B cell (primary cell): ENCODE measurements around the gene BTF3L4. TPM values are rescaled to one million over a fixed set of nuclear protein-coding genes. Genes with fewer than 3 reads are reported as not detected.

Experiments
- ATAC-seq: fragments of 200-7000 bp; cut with Tn5 transposase; one replicate; pipeline ENCODE4 v1.10.0; 2021; ENCODE audit warnings: low read depth, mild to moderate bottlenecking, moderate number of reproducible peaks, moderate library complexity
- CTCF ChIA-PET: fragments of 350-600 bp; sonication (Branson Sonifier 250); formaldehyde crosslinking; loops from one replicate; lab custom pipeline; 2021; ENCODE audit warnings: antibody characterized with exemption, inconsistent platforms; lab: Charles Lee
- POLR2A ChIA-PET: fragments of 350-600 bp; sonication (Branson Sonifier 250); formaldehyde crosslinking; loops from one replicate; lab custom pipeline; 2021; ENCODE audit warnings: antibody characterized with exemption; lab: Charles Lee
- DNase-seq: peaks from one replicate; pipeline ENCODE4 v3.0.0; 2013
- H2AFZ ChIP-seq: 2 replicates; pipeline ENCODE4 v1.6.1; 2012; ENCODE audit warnings: mild to moderate bottlenecking, low read depth, low read length; ENCODE audit not compliant: insufficient read depth, poor library complexity, severe bottlenecking
- H3K27ac ChIP-seq, 2 donors: 1 replicate in 1 of 2; 2 replicates in 1 of 2; pipeline ENCODE4 v1.5.1; 2012 to 2013; ENCODE audit warnings: low read length in 2 of 2, mild to moderate bottlenecking in 2 of 2, moderate library complexity in 1 of 2
- H3K27me3 ChIP-seq, 4 experiments: fragments of 200-600 bp in 1 of 4; sonication (generic) in 1 of 4; replicated peaks in 1 of 4; 1 replicate in 2 of 4; 2 replicates in 2 of 4; pipeline versions ENCODE4 v1.6.1 to v1.7.0; 2013 to 2016; ENCODE audit warnings: low read length in 3 of 4, mild to moderate bottlenecking in 2 of 4, mixed read lengths in 1 of 4, moderate library complexity in 1 of 4; ENCODE audit not compliant: insufficient read depth in 4 of 4, control insufficient read depth in 3 of 4; ENCODE audit errors: control extremely low read depth in 1 of 4
- H3K36me3 ChIP-seq, 2 experiments: replicated peaks in 1 of 2; 1 replicate in 1 of 2; 2 replicates in 1 of 2; pipeline versions ENCODE4 v1.6.1 to v1.7.1; 2013; ENCODE audit warnings: low read length in 1 of 2; ENCODE audit not compliant: insufficient read depth in 2 of 2, control insufficient read depth in 1 of 2; ENCODE audit errors: control extremely low read depth in 1 of 2, extremely low read depth in 1 of 2
- H3K4me1 ChIP-seq, 2 donors: fragments of 200-600 bp in 1 of 2; sonication (generic) in 1 of 2; 1 replicate in 1 of 2; 2 replicates in 1 of 2; pipeline versions ENCODE4 v1.5.1 to v1.6.1; 2013 to 2017; ENCODE audit warnings: low read length in 2 of 2; ENCODE audit not compliant: control insufficient read depth in 2 of 2, insufficient read depth in 2 of 2
- H3K4me2 ChIP-seq: replicated peaks from 2 replicates; pipeline ENCODE3; 2012; ENCODE audit warnings: mild to moderate bottlenecking, low read depth, low read length; ENCODE audit not compliant: poor library complexity, severe bottlenecking
- H3K4me3 ChIP-seq, 5 experiments: fragments of 200-600 bp in 1 of 5; sonication (generic) in 1 of 5; 1 replicate in 3 of 5; 2 replicates in 2 of 5; pipeline versions ENCODE4 v1.5.1 to v1.7.0; 2011 to 2016; ENCODE audit warnings: low read length in 4 of 5, mild to moderate bottlenecking in 4 of 5, low read depth in 2 of 5, control low read depth in 1 of 5, moderate library complexity in 1 of 5; ENCODE audit not compliant: insufficient read depth in 1 of 5; ENCODE audit errors: control extremely low read depth in 1 of 5, extremely low read depth in 1 of 5
- H3K79me2 ChIP-seq: fragments of 200-600 bp; sonication (generic); one replicate; pipeline ENCODE4 v1.6.0; 2016; ENCODE audit warnings: low read length; ENCODE audit not compliant: control insufficient read depth, insufficient read depth
- H3K9ac ChIP-seq: fragments of 200-600 bp; sonication (generic); 2 replicates; pipeline ENCODE4 v1.6.1; 2017; ENCODE audit warnings: mild to moderate bottlenecking, low read length, moderate library complexity
- H3K9me3 ChIP-seq, 3 donors: one replicate each; pipeline versions ENCODE4 v1.6.1 to v1.7.1; 2013; ENCODE audit warnings: low read length in 2 of 3; ENCODE audit not compliant: control insufficient read depth in 2 of 3, insufficient read depth in 1 of 3; ENCODE audit errors: control extremely low read depth in 1 of 3
- H4K20me1 ChIP-seq: 2 replicates; pipeline ENCODE4 v1.6.0; 2012; ENCODE audit warnings: mild to moderate bottlenecking, low read length; ENCODE audit not compliant: insufficient read depth, control insufficient read depth, poor library complexity, severe bottlenecking
- H3K27ac Mint-ChIP-seq: one replicate; pipeline ENCODE4 v1.8.0; 2021; ENCODE audit warnings: mixed read lengths
- H3K27me3 Mint-ChIP-seq: one replicate; pipeline ENCODE4 v1.8.0; 2021; ENCODE audit warnings: mixed read lengths
- H3K4me1 Mint-ChIP-seq: one replicate; pipeline ENCODE4 v1.8.0; 2021; ENCODE audit warnings: mixed read lengths
- H3K4me3 Mint-ChIP-seq: one replicate; pipeline ENCODE4 v1.8.0; 2021; ENCODE audit warnings: mixed read lengths
- H3K9me3 Mint-ChIP-seq: one replicate; pipeline ENCODE4 v1.8.0; 2022; ENCODE audit warnings: mixed read lengths; ENCODE audit not compliant: insufficient read depth
- CTCF ChIP-seq: fragments of 200-600 bp; IDR thresholded peaks from one replicate; pipeline ENCODE4 v1.8.0; 2022; ENCODE audit warnings: antibody characterized with exemption, mild to moderate bottlenecking
- EZH2 ChIP-seq: IDR thresholded peaks from 2 replicates; pipeline ENCODE4 v1.6.1; 2012; ENCODE audit warnings: borderline replicate concordance, low read depth, mild to moderate bottlenecking, moderate library complexity, low read length; ENCODE audit not compliant: insufficient read depth, poor library complexity, severe bottlenecking
- WGBS: methylation state at CpG from one replicate; pipeline ENCODE4 v1.1.5; 2013; ENCODE audit warnings: missing lambda C conversion rate; ENCODE audit not compliant: insufficient coverage; 5-methylcytosine and 5-hydroxymethylcytosine counted together
- intact Hi-C: fragments of 100-400 bp; cut with micrococcal nuclease; formaldehyde crosslinking; loops from one replicate; pipeline ENCODE4 v1.10.0; 2022
- polyA plus RNA-seq: library from polyadenylated mRNA; depleted of rRNA; stranded (reverse); fragments of >200 nt; gene quantifications from 2 replicates; pipeline ENCODE4 v1.2.3, GENCODE V29; 2012
- total RNA-seq, 2 donors: library from RNA; stranded (reverse); fragments of 120-200 nt in 1 of 2; gene quantifications; 1 replicate in 1 of 2; 2 replicates in 1 of 2; pipeline versions ENCODE4 v1.2.3 to v1.2.4, GENCODE V29; 2013 to 2022

Gene BTF3L4
- total and polyA plus RNA-seq, 2 donors (not counting 1 experiment from before 2014, with no cell fraction given) = 16.0 to 32.7 TPM

DNA sequence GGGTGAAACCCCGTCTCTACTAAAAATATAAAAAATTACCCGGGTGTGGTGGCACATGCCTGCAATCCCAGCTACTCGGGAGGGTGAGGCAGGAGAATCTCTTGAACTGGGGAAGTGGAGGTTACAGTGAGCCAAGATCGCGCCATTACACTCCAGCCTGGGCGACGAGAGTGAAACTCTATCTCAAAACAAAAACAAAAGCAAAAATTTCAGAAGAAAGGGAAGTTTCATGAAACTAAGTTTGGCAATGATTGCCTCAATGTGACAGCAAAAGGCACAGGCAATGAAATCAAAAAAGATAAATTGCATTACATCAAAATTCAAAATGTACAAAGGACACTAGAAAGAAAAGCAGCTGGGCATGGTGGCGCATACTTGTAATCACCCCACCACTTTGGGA, 40.1 kb downstream of the BTF3L4 start:
- Histone ChIP-seq H3K27ac (no peak overlapping the region), H3K79me2 (no peaks in the 10 kb centered on the region), H3K4me2 (no peak overlapping the region), H3K4me3 (no peak overlapping the region), H3K36me3 (no peaks in the 10 kb centered on the region), H3K27me3 (peaks cover 0 to 5% (median 0%) of the 10 kb centered on the region in 4 experiments), H3K4me1 (no peaks in the 10 kb centered on the region), H4K20me1 (no peaks in the 10 kb centered on the region), H2AFZ (no peak overlapping the region), H3K9ac (no peak overlapping the region), H3K9me3 (peaks cover 0 to 4% (median 0%) of the 10 kb centered on the region in 3 donors)
- CTCF ChIA-PET = no interaction called here
- no peak for DNase-seq
- Mint-ChIP-seq H3K27ac (no peak overlapping the region), H3K4me3 (no peak overlapping the region), H3K27me3 (peaks cover 3% of the 10 kb centered on the region), H3K4me1 (no peaks in the 10 kb centered on the region), H3K9me3 (peaks cover 2% of the 10 kb centered on the region)
- intact Hi-C loops = no loop called here
- no peak for ATAC-seq
- no CpG with 5 or more reads among the region's 8 CpGs for WGBS
- no peak for TF ChIP-seq CTCF
- TF ChIP-seq EZH2 = no peak
- POLR2A ChIA-PET = no interaction called here

DNA sequence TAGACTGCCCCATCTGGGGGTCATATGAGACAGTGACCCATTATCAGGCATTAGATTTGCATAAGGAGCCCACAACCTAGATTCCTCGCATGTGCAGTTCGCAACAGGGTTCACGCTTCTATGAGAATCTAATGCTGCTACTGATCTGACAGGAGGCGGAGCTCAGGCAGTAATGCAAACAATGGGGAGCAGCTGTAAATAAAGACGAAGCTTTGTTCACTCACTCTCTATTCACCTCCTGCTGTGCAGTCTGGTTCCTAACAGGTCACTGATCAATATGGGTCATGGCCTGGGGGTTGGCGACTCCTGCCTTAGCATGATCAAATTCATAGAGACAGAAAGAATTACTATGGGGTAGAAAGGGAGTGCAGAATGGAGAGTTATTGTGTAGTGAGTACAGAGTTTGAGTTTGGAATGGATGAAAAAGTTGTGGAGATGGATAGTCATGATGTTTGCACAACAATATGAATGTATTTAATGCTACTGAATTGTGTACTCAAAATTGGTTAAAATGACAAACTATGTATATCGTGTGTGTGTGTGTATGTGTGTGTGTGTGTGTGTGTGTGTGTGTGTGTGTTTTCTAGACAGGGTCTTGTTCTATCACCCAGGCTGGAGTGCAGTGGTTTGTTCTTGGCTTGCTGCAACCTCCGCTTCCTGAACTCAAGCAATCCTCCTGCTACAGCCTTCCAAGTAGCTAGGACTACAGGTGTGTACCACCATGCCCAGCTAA, 42.2 kb downstream of the BTF3L4 start:
- H3K4me3 ChIP-seq = no peak overlapping the region
- DNase-seq (no peak), ATAC-seq (no peak)
- no peak overlapping the region for H2AFZ ChIP-seq
- Mint-ChIP-seq H3K9me3 (peaks cover 2% of the 10 kb centered on the region), H3K27ac (no peak overlapping the region), H3K4me1 (no peaks in the 10 kb centered on the region), H3K27me3 (peaks cover 3% of the 10 kb centered on the region), H3K4me3 (no peak overlapping the region)
- peaks cover 0 to 5% (median 0%) of the 10 kb centered on the region in 4 experiments for H3K27me3 ChIP-seq
- intact Hi-C loops = no loop called here
- no peaks in the 10 kb centered on the region for H3K36me3 ChIP-seq
- WGBS = 82% methylated on average over 7 of the region's 8 CpGs
- no peak overlapping the region for H3K9ac ChIP-seq
- CTCF ChIA-PET = no interaction called here
- no peaks in the 10 kb centered on the region for H3K79me2 ChIP-seq
- no peak for TF ChIP-seq EZH2
- no peak for TF ChIP-seq CTCF
- no peaks in the 10 kb centered on the region for H4K20me1 ChIP-seq
- H3K27ac ChIP-seq = no peak overlapping the region
- H3K4me1 ChIP-seq = no peaks in the 10 kb centered on the region
- H3K9me3 ChIP-seq = no peaks in the 10 kb centered on the region
- POLR2A ChIA-PET = no interaction called here
- H3K4me2 ChIP-seq = no peak overlapping the region
